Thyroid gland (tissue), 4 donors: ENCODE measurements around the gene ACAD10. TPM values are rescaled to one million over a fixed set of nuclear protein-coding genes. Genes with fewer than 3 reads are reported as not detected.

Experiments
- DNase-seq, 2 donors: peaks; one replicate each; pipeline ENCODE4 v3.0.0-alpha.2; 2019
- H3K27ac ChIP-seq, 3 donors: fragments of 200-600 bp; sonication (generic); 1 replicate in 2 of 3; 2 replicates in 1 of 3; pipeline ENCODE4 v1.5.1; 2016 to 2019; ENCODE audit warnings: mild to moderate bottlenecking in 1 of 3, moderate library complexity in 1 of 3
- H3K27me3 ChIP-seq: fragments of 200-600 bp; sonication (generic); one replicate; pipeline ENCODE4 v1.5.1; 2019
- H3K36me3 ChIP-seq, 2 donors: fragments of 200-600 bp; sonication (generic); one replicate each; pipeline ENCODE4 v1.5.1; 2016 to 2019
- H3K4me1 ChIP-seq, 2 donors: fragments of 200-600 bp; sonication (generic); one replicate each; pipeline ENCODE4 v1.5.1; 2017 to 2019
- H3K4me3 ChIP-seq, 3 donors: fragments of 200-600 bp; sonication (generic); replicated peaks in 1 of 3; 1 replicate in 2 of 3; 2 replicates in 1 of 3; pipeline ENCODE4 v1.5.1; 2016; ENCODE audit warnings: mild to moderate bottlenecking in 1 of 3
- H3K9me3 ChIP-seq: fragments of 200-600 bp; sonication (generic); one replicate; pipeline ENCODE4 v1.5.1; 2017
- CTCF ChIP-seq, 6 experiments: fragments of 200-600 bp in 3 of 6; fragments of 450-650 bp in 3 of 6; sonication (generic) in 3 of 6; IDR thresholded peaks; one replicate each; pipeline ENCODE4 v1.5.1; 2016 to 2019; ENCODE audit warnings: antibody characterized with exemption in 6 of 6, mild to moderate bottlenecking in 2 of 6, inconsistent platforms in 1 of 6, moderate library complexity in 1 of 6
- POLR2A ChIP-seq, 2 donors: fragments of 450-650 bp; IDR thresholded peaks; one replicate each; pipeline ENCODE4 v1.6.1; 2017; ENCODE audit warnings: antibody characterized with exemption in 2 of 2, mild to moderate bottlenecking in 2 of 2, moderate library complexity in 1 of 2
- WGBS, 2 donors: methylation state at CpG; one replicate each; pipeline ENCODE4 v1.1.5; 2017; 5-methylcytosine and 5-hydroxymethylcytosine counted together
- intact Hi-C: fragments of 100-400 bp; cut with DNase I; formaldehyde crosslinking; loops from one replicate; pipeline ENCODE4 v1.15.1; 2023
- total RNA-seq, 4 donors: library from RNA; depleted of rRNA; stranded (reverse); fragments of >200 nt; gene quantifications; one replicate each; pipeline ENCODE4 v1.2.3, GENCODE V29; 2016

The ACAD10 gene
- total RNA-seq, 4 donors from 2014 or later = 43.0 to 65.5 (median 52.8) TPM

GRCh38 chr12:111792856-111793235 lies 107.0 kb downstream of the ACAD10 start:
- Histone ChIP-seq H3K4me3 (no peak overlapping the region), H3K36me3 (peaks cover 36 to 47% of the 10 kb centered on the region in 2 donors), H3K4me1 (no peaks in the 10 kb centered on the region), H3K27me3 (no peaks in the 10 kb centered on the region), H3K9me3 (no peaks in the 10 kb centered on the region), H3K27ac (no peak overlapping the region)
- DNase-seq = no peak
- TF ChIP-seq POLR2A (IDR thresholded peaks at IDR 0.05) (no peak), CTCF (IDR thresholded peaks at IDR 0.05) (no peak)
- 92 to 98% methylated on average over 3 of the region's 3 CpGs for WGBS, 2 donors
- intact Hi-C loops = no loop called here

- intact Hi-C loops = no loop called here
- no peak for DNase-seq
- TF ChIP-seq POLR2A (IDR thresholded peaks at IDR 0.05) (no peak), CTCF (IDR thresholded peaks at IDR 0.05) (no peak)
- Histone ChIP-seq H3K4me3 (no peak overlapping the region), H3K27ac (no peak overlapping the region), H3K9me3 (no peaks in the 10 kb centered on the region), H3K27me3 (no peaks in the 10 kb centered on the region), H3K4me1 (no peaks in the 10 kb centered on the region), H3K36me3 (peaks cover 25 to 47% of the 10 kb centered on the region in 2 donors)
- WGBS, 2 donors = 82 to 84% methylated on average over 4 of the region's 4 CpGs
These were observed 112.3 kb downstream of the ACAD10 start for GRCh38 chr12:111798182-111798581.

- no peaks in the 10 kb centered on the region for H3K9me3 ChIP-seq
- no peak overlapping the region for H3K27ac ChIP-seq
- no peaks in the 10 kb centered on the region for H3K27me3 ChIP-seq
- DNase-seq = no peak
- intact Hi-C loops = no loop called here
- TF ChIP-seq CTCF (IDR thresholded peaks at IDR 0.05) (no peak), POLR2A (IDR thresholded peaks at IDR 0.05) (no peak)
- peaks cover 26 to 50% of the 10 kb centered on the region in 2 donors for H3K36me3 ChIP-seq
- no peak overlapping the region for H3K4me3 ChIP-seq
- 93 to 96% methylated on average over 8 to 9 of the region's 9 CpGs for WGBS, 2 donors
- no peaks in the 10 kb centered on the region for H3K4me1 ChIP-seq
These were observed 113.9 kb downstream of the ACAD10 start for GRCh38 chr12:111799758-111800157.

- Histone ChIP-seq H3K4me3 (no peak overlapping the region), H3K36me3 (peaks cover 35 to 41% of the 10 kb centered on the region in 2 donors), H3K27ac (no peak overlapping the region), H3K9me3 (no peaks in the 10 kb centered on the region), H3K4me1 (no peaks in the 10 kb centered on the region), H3K27me3 (no peaks in the 10 kb centered on the region)
- no peak for TF ChIP-seq CTCF (IDR thresholded peaks at IDR 0.05)
- no peak for DNase-seq
- intact Hi-C loops = no loop called here
- 94 to 95% methylated on average over 6 of the region's 6 CpGs for WGBS, 2 donors
These were observed 117.3 kb downstream of the ACAD10 start for GRCh38 chr12:111803038-111803626.

- TF ChIP-seq CTCF (IDR thresholded peaks at IDR 0.05) = no peak
- no peak for TF ChIP-seq POLR2A (IDR thresholded peaks at IDR 0.05)
- H3K4me3 ChIP-seq = no peak overlapping the region
- peaks cover 37 to 39% of the 10 kb centered on the region in 2 donors for H3K36me3 ChIP-seq
- no peak for DNase-seq
- intact Hi-C loops = no loop called here
- H3K27me3 ChIP-seq = no peaks in the 10 kb centered on the region
- no peaks in the 10 kb centered on the region for H3K9me3 ChIP-seq
- 96 to 100% methylated on average over 8 of the region's 8 CpGs for WGBS, 2 donors
- no peaks in the 10 kb centered on the region for H3K4me1 ChIP-seq
- H3K27ac ChIP-seq = no peak overlapping the region
These were observed 118.0 kb downstream of the ACAD10 start for GRCh38 chr12:111803851-111804250.
